ENCODE results near the gene SUSD6.
A peak's percentile ranks its signal among the peaks of the same experiment; 100 is the strongest.

Gene SUSD6

GRCh38 chr14:69708586-69709560 is 97.5 kb downstream of the SUSD6 start:
- TF ChIP-seq CTCF (IDR thresholded peaks at IDR 0.05; ENCODE audit: low read depth, low read length) = peak; percentile 24
- DNase-seq (ENCODE audit: low read depth in 2 of 2) = no peak
- H3K4me3 ChIP-seq (replicated peaks in 1 of 2; ENCODE audit: low read depth in 2 of 2, low read length in 2 of 2) = no peak overlapping the region

- H3K4me3 ChIP-seq (replicated peaks in 1 of 2; ENCODE audit: low read depth in 2 of 2, low read length in 2 of 2) = no peak overlapping the region
- TF ChIP-seq CTCF (IDR thresholded peaks at IDR 0.05; ENCODE audit: low read depth, low read length) = no peak
- no peak for DNase-seq (ENCODE audit: low read depth in 2 of 2)
Observed at GRCh38 chr14:69710378-69710777, 99.0 kb downstream of the SUSD6 start.

- no peak for TF ChIP-seq CTCF (IDR thresholded peaks at IDR 0.05; ENCODE audit: low read depth, low read length)
- no peak overlapping the region for H3K4me3 ChIP-seq (replicated peaks in 1 of 2; ENCODE audit: low read depth in 2 of 2, low read length in 2 of 2)
Observed at GRCh38 chr14:69711065-69711464, 99.7 kb downstream of the SUSD6 start.

GRCh38 chr14:69711477-69711876 is 100.1 kb downstream of the SUSD6 start:
- H3K4me3 ChIP-seq (replicated peaks in 1 of 2; ENCODE audit: low read depth in 2 of 2, low read length in 2 of 2) = no peak overlapping the region
- no peak for TF ChIP-seq CTCF (IDR thresholded peaks at IDR 0.05; ENCODE audit: low read depth, low read length)
- no peak for DNase-seq (ENCODE audit: low read depth in 2 of 2)

More at GRCh38 chr14:69711065-69711464, 99.7 kb downstream of the SUSD6 start:
- DNase-seq (ENCODE audit: low read depth in 2 of 2) = peak in 1 of 2 donors; percentile 41

- DNase-seq (ENCODE audit: low read depth in 2 of 2) = no peak
- no peak for TF ChIP-seq CTCF (IDR thresholded peaks at IDR 0.05; ENCODE audit: low read depth, low read length)
- H3K4me3 ChIP-seq (replicated peaks in 1 of 2; ENCODE audit: low read depth in 2 of 2, low read length in 2 of 2) = no peak overlapping the region
Observed at GRCh38 chr14:69711881-69712560, 100.6 kb downstream of the SUSD6 start.

- no peak for TF ChIP-seq CTCF (IDR thresholded peaks at IDR 0.05; ENCODE audit: low read depth, low read length)
- H3K4me3 ChIP-seq (replicated peaks in 1 of 2; ENCODE audit: low read depth in 2 of 2, low read length in 2 of 2) = no peak overlapping the region
- DNase-seq (ENCODE audit: low read depth in 2 of 2) = no peak
Observed at GRCh38 chr14:69712599-69713088, 101.2 kb downstream of the SUSD6 start.
